GM18505 (cell line): ENCODE measurements around the gene MED16.

Source experiments
- ATAC-seq: cut with Tn5 transposase; IDR thresholded peaks from one replicate; pipeline ENCODE4 v1.9.1; 2021; ENCODE audit not compliant: unreplicated experiment
- POLR2A ChIP-seq: IDR thresholded peaks from 4 replicates; pipeline ENCODE4 v1.6.1; 2011; ENCODE audit warnings: borderline replicate concordance; ENCODE audit not compliant: insufficient read depth, insufficient read length; ENCODE audit errors: extremely low read depth

The MED16 gene

GRCh38 chr19:870963-871401, 22.0 kb downstream of the MED16 start:
- ATAC-seq = no peak

DNA sequence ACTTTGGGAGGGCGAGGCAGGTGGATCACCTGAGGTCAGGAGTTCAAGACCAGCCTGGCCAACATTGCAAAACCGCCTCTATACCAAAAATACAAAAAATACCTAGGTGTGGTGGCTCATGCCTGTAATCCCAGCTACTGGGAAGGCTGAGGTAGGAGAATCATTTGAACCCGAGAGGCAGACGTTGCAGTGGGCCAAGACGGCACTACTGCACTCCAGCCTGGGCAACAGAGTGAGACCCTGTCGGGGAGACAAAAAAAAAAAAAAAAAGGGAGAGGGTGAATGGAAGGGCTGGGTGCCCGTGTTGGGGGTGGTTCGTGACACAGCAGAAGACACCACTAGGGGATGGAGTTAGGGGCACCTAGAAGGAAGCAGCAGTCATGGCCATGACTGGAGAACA, 22.7 kb downstream of the MED16 start:
- no peak for ATAC-seq

More at GRCh38 chr19:870963-871401, 22.0 kb downstream of the MED16 start:
- TF ChIP-seq POLR2A = no peak

DNA sequence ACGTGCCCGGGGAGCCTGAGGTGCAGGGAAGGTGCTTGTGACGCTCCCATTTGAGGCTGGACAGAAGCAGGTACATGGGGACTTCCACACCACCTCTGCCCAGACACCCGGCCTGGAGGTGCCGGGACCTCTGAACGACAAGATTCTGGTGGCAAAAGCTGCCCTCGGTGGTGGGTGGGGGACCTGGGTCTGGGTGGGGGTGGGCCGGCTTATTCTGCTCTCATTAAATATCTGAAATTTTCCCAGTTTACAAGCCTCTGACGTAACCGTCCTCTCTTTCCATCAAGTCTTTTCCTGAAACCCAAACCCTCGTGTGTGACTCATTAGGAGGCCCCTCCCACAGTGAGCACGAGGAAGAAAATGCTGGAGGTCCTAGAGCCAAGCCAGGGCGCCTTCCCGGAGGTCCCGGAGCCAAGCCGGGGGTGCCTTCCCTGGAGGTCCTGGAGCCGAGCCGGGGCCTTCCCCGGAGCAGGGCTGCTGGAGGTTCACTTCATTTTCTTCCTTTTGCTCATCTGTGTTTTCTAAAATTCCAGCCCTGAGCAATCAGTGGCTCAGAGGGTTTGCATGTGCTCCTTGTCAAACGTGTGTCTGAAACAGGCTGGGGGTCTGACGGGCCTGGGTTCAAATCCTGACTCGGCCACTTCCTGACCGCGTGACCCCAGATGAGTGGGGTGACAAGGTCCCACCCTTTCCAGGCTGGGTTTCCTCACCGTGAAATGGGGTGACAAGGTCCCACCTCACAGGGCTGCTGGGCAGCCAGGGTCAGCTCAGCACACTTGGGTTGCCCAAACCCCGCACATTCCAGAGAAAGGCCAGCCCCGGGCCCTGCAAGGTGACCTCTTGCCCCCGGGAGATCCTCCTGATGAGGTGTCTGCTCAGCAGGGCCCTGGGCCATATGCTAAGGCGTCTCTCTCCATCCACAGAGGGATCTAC, 23.5 kb downstream of the MED16 start:
- no peak for ATAC-seq
- no peak for TF ChIP-seq POLR2A

More for the DNA sequence above, 22.7 kb downstream of the MED16 start:
- no peak for TF ChIP-seq POLR2A

DNA sequence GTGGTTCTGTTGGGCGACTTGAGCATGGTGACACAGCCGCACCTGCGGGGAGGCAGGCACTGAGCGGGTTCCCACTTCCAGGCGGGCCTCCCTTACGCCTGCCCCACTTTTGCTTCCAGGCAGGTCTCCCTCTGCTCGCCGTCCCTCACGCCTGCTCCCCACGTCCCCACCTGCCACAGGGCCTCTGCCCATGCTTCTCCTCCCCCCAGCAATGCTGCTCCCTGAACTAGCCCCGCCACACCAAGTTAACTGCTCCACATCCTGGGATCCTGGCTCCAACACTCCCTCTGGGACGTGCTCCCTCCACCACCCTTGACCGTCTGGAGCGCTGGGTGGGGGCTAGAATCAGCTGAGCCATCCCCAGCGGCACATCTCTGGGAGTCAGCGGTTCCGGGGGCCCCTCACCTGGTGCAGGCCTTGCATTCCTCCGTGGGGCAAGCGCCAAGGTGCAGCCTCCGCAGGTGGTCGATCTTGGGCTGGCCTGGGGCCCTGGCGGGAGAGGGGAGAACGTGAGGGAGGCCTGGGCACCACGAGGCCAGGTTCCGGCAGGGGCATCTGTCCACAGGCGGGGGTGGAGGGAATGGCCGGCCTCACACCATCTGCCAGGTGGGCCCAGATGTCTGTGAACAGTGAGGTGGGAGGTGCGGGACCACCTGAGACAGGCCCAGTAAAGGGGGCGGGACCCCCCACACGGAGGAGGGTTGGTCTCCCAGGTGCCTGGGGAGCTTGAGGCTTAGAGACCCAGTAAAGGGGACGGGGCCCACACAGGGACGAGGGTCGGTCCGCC, 24.3 kb downstream of the MED16 start:
- TF ChIP-seq POLR2A = no peak

DNA sequence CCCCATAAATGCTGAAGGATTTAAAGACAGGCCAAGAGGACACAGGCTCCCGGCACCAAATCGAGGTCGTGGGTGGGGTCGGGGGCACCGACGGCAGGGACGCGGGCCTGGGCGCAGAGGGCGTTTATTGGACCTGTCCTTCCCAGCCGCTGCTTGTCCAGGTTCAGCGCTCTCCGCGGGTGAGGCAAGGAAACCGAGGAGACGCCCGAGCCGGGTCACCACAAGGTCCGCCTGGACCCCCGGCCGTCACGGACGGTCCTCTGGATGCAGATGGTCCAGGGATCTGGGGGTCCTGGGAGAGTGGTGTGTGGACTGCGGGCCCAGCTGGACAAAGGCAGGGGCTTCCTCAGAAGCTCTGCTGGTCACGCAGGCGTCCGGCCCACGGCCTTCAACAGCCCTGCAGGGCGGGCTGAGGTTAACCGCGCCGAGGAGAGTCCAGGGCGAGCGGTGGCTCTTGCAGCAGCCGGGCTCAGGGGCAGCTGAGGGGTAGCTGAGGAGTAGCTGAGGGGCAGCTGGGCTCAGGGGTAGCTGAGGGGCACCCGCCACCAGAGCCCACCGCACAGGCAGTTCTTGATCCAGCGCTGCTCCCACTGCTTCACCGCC, 25.0 kb downstream of the MED16 start:
- no peak for ATAC-seq
- TF ChIP-seq POLR2A = no peak

More for the DNA sequence above, 24.3 kb downstream of the MED16 start:
- ATAC-seq = no peak

DNA sequence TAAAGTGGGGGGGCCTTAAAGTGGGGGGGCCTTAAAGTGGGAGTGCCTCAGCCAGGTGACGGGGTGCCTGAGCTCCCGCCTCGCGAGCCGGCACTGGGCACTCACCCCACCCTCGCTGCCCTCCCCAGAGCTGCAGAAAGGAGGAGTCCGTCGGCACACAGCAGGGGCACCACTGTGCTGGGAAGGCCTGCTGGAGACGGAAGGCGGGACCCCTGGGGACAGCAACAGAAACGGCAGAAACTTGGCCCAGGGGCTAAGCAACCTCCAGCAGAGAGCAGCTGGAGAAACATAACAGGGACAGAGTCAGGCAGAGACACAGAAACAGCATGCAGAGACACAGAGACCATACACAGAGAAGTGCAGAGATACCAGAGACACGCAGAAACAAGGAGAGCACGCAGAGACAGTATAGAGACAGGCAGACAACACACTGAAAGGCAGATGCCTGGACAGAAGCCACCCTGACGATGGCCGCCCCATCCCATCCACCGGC, 25.6 kb downstream of the MED16 start:
- no peak for TF ChIP-seq POLR2A
- ATAC-seq = no peak

GRCh38 chr19:866769-867300, 26.2 kb downstream of the MED16 start:
- no peak for TF ChIP-seq POLR2A
- ATAC-seq = no peak

GRCh38 chr19:863315-863620, 29.7 kb downstream of the MED16 start:
- ATAC-seq = no peak
- no peak for TF ChIP-seq POLR2A

DNA sequence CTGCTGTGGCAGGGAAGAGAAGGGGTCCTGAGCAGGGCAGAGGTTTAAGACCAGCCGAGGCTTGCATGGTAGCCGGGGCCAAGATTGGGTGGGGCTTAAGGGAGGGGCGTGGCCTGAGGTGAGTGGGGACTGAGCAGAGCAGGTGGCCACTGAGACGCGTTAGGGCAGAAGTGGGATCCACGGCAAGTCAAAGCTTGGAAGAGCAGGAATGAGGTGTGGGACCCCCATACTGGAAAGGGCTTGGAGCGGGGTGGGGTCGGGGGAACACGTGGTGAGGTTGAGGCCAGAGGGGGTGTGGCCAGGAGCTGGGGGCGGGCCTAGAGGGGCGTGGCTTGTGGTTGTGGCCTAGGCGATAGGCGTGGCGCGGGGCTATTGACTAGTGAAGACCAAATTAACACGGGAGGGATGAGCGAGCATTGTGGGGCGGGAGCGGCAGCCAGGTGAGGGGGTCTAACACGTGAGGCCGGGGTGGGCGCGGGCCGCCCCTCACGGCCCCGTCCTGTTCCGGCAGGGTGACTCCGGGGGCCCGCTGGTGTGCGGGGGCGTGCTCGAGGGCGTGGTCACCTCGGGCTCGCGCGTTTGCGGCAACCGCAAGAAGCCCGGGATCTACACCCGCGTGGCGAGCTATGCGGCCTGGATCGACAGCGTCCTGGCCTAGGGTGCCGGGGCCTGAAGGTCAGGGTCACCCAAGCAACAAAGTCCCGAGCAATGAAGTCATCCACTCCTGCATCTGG, 30.2 kb downstream of the MED16 start:
- no peak for ATAC-seq
- no peak for TF ChIP-seq POLR2A

- TF ChIP-seq POLR2A = no peak
- ATAC-seq = no peak
Observed at GRCh38 chr19:861756-862580, 31.0 kb downstream of the MED16 start.

DNA sequence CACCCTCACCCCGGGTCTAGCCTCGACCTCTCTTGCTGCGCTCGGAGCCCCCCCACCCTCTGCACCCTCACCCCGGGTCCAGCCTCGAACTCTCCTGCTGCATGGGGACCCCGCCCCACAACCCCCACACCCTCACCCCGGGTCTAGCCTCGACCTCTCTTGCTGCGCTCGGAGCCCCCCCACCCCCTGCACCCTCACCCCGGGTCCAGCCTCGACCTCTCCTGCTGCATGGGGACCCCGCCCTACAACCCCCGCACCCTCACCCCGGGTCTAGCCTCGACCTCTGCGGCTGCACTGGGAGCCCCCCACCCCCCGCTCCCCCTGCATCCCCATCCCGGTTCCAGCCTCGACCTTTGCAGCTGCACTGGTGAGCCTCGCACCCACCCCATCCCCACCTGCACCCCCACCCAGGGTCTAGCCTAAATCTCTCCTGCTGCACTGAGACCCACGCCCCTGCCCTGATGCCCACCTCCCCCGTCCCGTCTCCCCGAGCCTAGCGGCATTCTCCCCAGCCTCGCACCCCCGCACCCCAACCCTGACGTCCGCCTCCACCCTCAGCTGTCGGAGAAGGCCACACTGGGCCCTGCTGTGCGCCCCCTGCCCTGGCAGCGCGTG, 31.7 kb downstream of the MED16 start:
- TF ChIP-seq POLR2A = no peak
- ATAC-seq = no peak
